ENCODE results near the gene LTBP1. TPM values are rescaled to one million over a fixed set of nuclear protein-coding genes. Genes with fewer than 3 reads are reported as not detected.
A peak's percentile ranks its signal among the peaks of the same experiment; 100 is the strongest.

The LTBP1 gene
- total RNA-seq, 2 experiments from 2014 or later: 0.06 TPM; not detected in 1

- no peaks in the 10 kb centered on the region for H3K9me3 ChIP-seq (ENCODE audit: control insufficient read depth in 1 of 2, insufficient read depth in 1 of 2, low read length in 2 of 2)
- no peak overlapping the region for H3K27ac ChIP-seq (ENCODE audit: low read depth in 1 of 2, low read length in 2 of 2)
- Mint-ChIP-seq H3K4me3 (no peak overlapping the region), H3K9me3 (no peaks in the 10 kb centered on the region), H3K27ac (no peak overlapping the region), H3K27me3 (no peaks in the 10 kb centered on the region), H3K4me1 (ENCODE audit: low read depth) (no peaks in the 10 kb centered on the region), H3K36me3 (ENCODE audit: low read depth) (no peaks in the 10 kb centered on the region)
- CTCF ChIA-PET: no interaction called here
- POLR2A ChIA-PET: no interaction called here
- no peaks in the 10 kb centered on the region for H3K4me1 ChIP-seq (ENCODE audit: insufficient read depth, low read length)
- no peaks in the 10 kb centered on the region for H3K27me3 ChIP-seq (ENCODE audit: control insufficient read depth in 1 of 2, insufficient read depth in 2 of 2, low read length in 2 of 2)
- DNase-seq: peak in 5 of 14 experiments; percentile 5 to 66 (median 46)
- ATAC-seq (ENCODE audit: poor library complexity): no peak
- no peaks in the 10 kb centered on the region for H3K36me3 ChIP-seq (ENCODE audit: insufficient read depth, low read length)
- peak; percentile 69 for TF ChIP-seq CTCF (IDR thresholded peaks at IDR 0.05)
- no peak overlapping the region for H3K4me3 ChIP-seq (ENCODE audit: low read length)
- intact Hi-C loops (cut with DNase I, micrococcal nuclease): loop anchor here in 1 of 2 experiments (2.0 to 10.0 kb wide), 2 partner anchors 212 to 818 kb away; no protein-coding TSS in a partner anchor
Observed at GRCh38 chr2:33372940-33373553, 426.3 kb downstream of the LTBP1 start.

GRCh38 chr2:33373986-33374385 lies 427.2 kb downstream of the LTBP1 start:
- Mint-ChIP-seq H3K4me1 (ENCODE audit: low read depth) (no peaks in the 10 kb centered on the region), H3K9me3 (no peaks in the 10 kb centered on the region), H3K27me3 (no peaks in the 10 kb centered on the region), H3K4me3 (no peak overlapping the region), H3K27ac (no peak overlapping the region), H3K36me3 (ENCODE audit: low read depth) (no peaks in the 10 kb centered on the region)
- ChIA-PET CTCF (no interaction called here), POLR2A (no interaction called here)
- DNase-seq: no peak
- Histone ChIP-seq H3K36me3 (ENCODE audit: insufficient read depth, low read length) (no peaks in the 10 kb centered on the region), H3K9me3 (ENCODE audit: control insufficient read depth in 1 of 2, insufficient read depth in 1 of 2, low read length in 2 of 2) (no peaks in the 10 kb centered on the region), H3K27ac (ENCODE audit: low read depth in 1 of 2, low read length in 2 of 2) (no peak overlapping the region), H3K27me3 (ENCODE audit: control insufficient read depth in 1 of 2, insufficient read depth in 2 of 2, low read length in 2 of 2) (no peaks in the 10 kb centered on the region), H3K4me1 (ENCODE audit: insufficient read depth, low read length) (no peaks in the 10 kb centered on the region), H3K4me3 (ENCODE audit: low read length) (no peak overlapping the region)
- ATAC-seq (ENCODE audit: poor library complexity): no peak
- intact Hi-C loops (cut with DNase I, micrococcal nuclease): loop anchor here in 1 of 2 experiments (2.0 to 10.0 kb wide), 2 partner anchors 211 to 819 kb away; no protein-coding TSS in a partner anchor
- TF ChIP-seq CTCF (IDR thresholded peaks at IDR 0.05): no peak

- Histone ChIP-seq H3K9me3 (ENCODE audit: control insufficient read depth in 1 of 2, insufficient read depth in 1 of 2, low read length in 2 of 2) (no peaks in the 10 kb centered on the region), H3K27ac (ENCODE audit: low read depth in 1 of 2, low read length in 2 of 2) (no peak overlapping the region), H3K27me3 (ENCODE audit: control insufficient read depth in 1 of 2, insufficient read depth in 2 of 2, low read length in 2 of 2) (no peaks in the 10 kb centered on the region), H3K36me3 (ENCODE audit: insufficient read depth, low read length) (no peaks in the 10 kb centered on the region), H3K4me1 (ENCODE audit: insufficient read depth, low read length) (no peaks in the 10 kb centered on the region), H3K4me3 (ENCODE audit: low read length) (no peak overlapping the region)
- ChIA-PET CTCF (no interaction called here), POLR2A (no interaction called here)
- H3K9me3 Mint-ChIP-seq: no peaks in the 10 kb centered on the region
- no peaks in the 10 kb centered on the region for H3K27me3 Mint-ChIP-seq
- ATAC-seq (ENCODE audit: poor library complexity) (no peak), DNase-seq (no peak)
- intact Hi-C loops (cut with DNase I, micrococcal nuclease): loop anchor here in 1 of 2 experiments (10.0 kb wide), 1 partner anchor 210 kb away; no protein-coding TSS in a partner anchor
- H3K4me1 Mint-ChIP-seq (ENCODE audit: low read depth): no peaks in the 10 kb centered on the region
- H3K27ac Mint-ChIP-seq: no peak overlapping the region
- no peak for TF ChIP-seq CTCF (IDR thresholded peaks at IDR 0.05)
- H3K4me3 Mint-ChIP-seq: no peak overlapping the region
- H3K36me3 Mint-ChIP-seq (ENCODE audit: low read depth): no peaks in the 10 kb centered on the region
Observed at GRCh38 chr2:33375054-33375453, 428.3 kb downstream of the LTBP1 start.
